ENCODE measurements around the gene SAG.

SAG gene

DNA sequence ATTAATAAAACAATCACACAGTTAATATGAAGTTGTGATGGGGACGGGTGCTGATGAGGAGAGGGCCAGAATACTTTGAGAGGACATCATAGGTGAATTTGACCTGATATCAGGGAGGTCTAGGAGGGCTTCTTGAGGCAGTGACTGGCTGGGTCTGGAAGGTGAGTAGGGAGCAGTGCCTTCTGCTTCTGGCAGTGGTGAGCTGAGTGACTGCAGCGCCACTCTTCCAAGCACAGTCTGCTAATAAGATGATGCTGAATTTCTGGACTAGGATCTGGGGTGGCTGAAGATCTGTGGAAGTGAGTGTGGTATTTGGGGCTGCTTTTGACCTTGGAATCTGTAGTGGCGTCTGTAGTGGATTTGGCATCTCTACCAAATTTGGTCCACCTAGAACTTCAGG, 52.2 kb downstream of the SAG start:
- Histone ChIP-seq H3K27ac (ENCODE audit: low read depth, low read length) (no peak overlapping the region), H3K4me1 (ENCODE audit: control insufficient read depth in 5 of 5, insufficient read depth in 5 of 5, low read length in 5 of 5) (peaks cover 0 to 52% (median 37%) of the 10 kb centered on the region in 5 donors)

DNA sequence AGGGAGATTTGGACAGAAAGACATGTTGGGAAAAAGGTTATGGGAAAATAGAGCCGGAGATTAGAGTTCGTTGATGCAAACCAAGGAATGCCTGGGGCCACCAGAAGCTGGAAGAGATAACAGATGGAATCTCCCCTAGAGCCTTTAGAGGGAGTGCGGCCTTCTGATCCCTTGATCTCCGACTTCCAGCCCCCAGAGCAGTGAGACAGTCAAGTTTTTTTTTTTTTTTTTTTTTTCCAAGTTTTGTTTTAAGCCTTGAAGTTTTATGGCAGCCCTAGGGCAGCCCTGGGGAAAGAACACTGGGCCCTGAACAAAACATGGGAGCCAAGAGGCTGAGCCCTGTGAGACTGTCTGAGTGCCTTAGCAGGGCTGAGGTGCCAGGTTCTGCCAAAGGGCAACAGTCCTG, 53.2 kb downstream of the SAG start:
- peaks cover 0 to 4% (median 0%) of the 10 kb centered on the region in 5 donors for H3K36me3 ChIP-seq (ENCODE audit: control insufficient read depth in 5 of 5, insufficient read depth in 5 of 5, low read length in 5 of 5)
- peaks cover 0 to 2% (median 0%) of the 10 kb centered on the region in 5 donors for H3K9me3 ChIP-seq (ENCODE audit: control insufficient read depth in 5 of 5, low read length in 5 of 5)
- no peak overlapping the region for H3K4me3 ChIP-seq (ENCODE audit: low read depth in 1 of 5, low read length in 5 of 5)
- peak overlapping the region; percentile 33 for H3K27ac ChIP-seq (ENCODE audit: low read depth, low read length)
- peak overlapping the region in 1 of 5 donors; percentile 28 for H3K9ac ChIP-seq (ENCODE audit: low read length in 5 of 5)
- H3K4me1 ChIP-seq (ENCODE audit: control insufficient read depth in 5 of 5, insufficient read depth in 5 of 5, low read length in 5 of 5), result peaks cover 0 to 43% (median 28%) of the 10 kb centered on the region in 5 donors
- no peaks in the 10 kb centered on the region for H3K27me3 ChIP-seq (ENCODE audit: control insufficient read depth in 5 of 5, insufficient read depth in 4 of 5, low read length in 5 of 5)

More for the DNA sequence above, 52.2 kb downstream of the SAG start:
- no peaks in the 10 kb centered on the region for H3K27me3 ChIP-seq (ENCODE audit: control insufficient read depth in 5 of 5, insufficient read depth in 4 of 5, low read length in 5 of 5)
- H3K4me3 ChIP-seq (ENCODE audit: low read depth in 1 of 5, low read length in 5 of 5), result no peak overlapping the region
- peaks cover 0 to 4% (median 0%) of the 10 kb centered on the region in 5 donors for H3K36me3 ChIP-seq (ENCODE audit: control insufficient read depth in 5 of 5, insufficient read depth in 5 of 5, low read length in 5 of 5)
- peaks cover 0 to 2% (median 0%) of the 10 kb centered on the region in 5 donors for H3K9me3 ChIP-seq (ENCODE audit: control insufficient read depth in 5 of 5, low read length in 5 of 5)
- H3K9ac ChIP-seq (ENCODE audit: low read length in 5 of 5), result peak overlapping the region in 1 of 5 donors; percentile 0

DNA sequence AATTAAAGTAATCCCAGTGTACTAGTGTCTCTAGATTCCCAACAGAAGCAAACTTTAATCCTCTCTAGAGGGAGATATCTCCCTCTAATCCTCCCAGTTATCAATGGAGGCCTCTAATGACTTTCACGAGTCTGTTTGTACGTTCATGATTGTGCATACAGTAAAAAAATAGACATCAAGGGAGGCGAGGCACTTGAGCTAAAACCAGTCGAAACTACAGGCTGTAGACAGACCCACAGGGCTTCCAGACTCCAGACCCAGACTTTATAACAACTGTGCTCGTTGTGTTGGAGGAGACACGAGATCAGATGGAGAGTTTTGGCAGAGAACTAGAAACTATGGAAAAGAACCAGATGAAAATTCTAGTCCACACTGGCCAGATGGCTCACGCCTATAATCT, 53.7 kb downstream of the SAG start:
- Histone ChIP-seq H3K9me3 (ENCODE audit: control insufficient read depth in 5 of 5, low read length in 5 of 5) (peaks cover 0 to 2% (median 0%) of the 10 kb centered on the region in 5 donors), H3K27ac (ENCODE audit: low read depth, low read length) (peak overlapping the region; percentile 33), H3K9ac (ENCODE audit: low read length in 5 of 5) (peak overlapping the region in 1 of 5 donors; percentile 28)

DNA sequence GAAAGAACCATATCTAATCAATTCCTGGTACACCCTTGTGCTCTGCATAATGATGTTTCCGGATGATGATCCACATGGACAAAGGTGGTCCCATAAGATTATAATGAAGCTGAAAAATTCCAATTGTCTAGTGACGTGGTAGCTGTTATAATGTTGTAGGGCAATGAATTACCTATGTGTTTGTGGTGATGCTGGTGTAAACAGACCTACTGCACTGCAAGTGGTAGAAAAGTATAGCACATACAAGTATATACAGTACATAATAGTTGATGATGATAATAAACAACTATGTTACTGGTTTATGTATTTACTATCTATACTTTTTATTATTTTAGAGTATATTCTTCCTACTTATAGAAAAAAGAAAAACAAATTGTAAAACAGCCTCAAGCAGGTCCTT, 55.1 kb downstream of the SAG start:
- H3K9ac ChIP-seq (ENCODE audit: low read length in 5 of 5), result no peak overlapping the region
- H3K4me3 ChIP-seq (ENCODE audit: low read depth in 1 of 5, low read length in 5 of 5), result no peak overlapping the region

More for the DNA sequence above, 53.7 kb downstream of the SAG start:
- H3K36me3 ChIP-seq (ENCODE audit: control insufficient read depth in 5 of 5, insufficient read depth in 5 of 5, low read length in 5 of 5), result peaks cover 0 to 4% (median 0%) of the 10 kb centered on the region in 5 donors
- no peaks in the 10 kb centered on the region for H3K27me3 ChIP-seq (ENCODE audit: control insufficient read depth in 5 of 5, insufficient read depth in 4 of 5, low read length in 5 of 5)
- H3K4me1 ChIP-seq (ENCODE audit: control insufficient read depth in 5 of 5, insufficient read depth in 5 of 5, low read length in 5 of 5), result peaks cover 0 to 42% (median 25%) of the 10 kb centered on the region in 5 donors
- H3K4me3 ChIP-seq (ENCODE audit: low read depth in 1 of 5, low read length in 5 of 5), result no peak overlapping the region

DNA sequence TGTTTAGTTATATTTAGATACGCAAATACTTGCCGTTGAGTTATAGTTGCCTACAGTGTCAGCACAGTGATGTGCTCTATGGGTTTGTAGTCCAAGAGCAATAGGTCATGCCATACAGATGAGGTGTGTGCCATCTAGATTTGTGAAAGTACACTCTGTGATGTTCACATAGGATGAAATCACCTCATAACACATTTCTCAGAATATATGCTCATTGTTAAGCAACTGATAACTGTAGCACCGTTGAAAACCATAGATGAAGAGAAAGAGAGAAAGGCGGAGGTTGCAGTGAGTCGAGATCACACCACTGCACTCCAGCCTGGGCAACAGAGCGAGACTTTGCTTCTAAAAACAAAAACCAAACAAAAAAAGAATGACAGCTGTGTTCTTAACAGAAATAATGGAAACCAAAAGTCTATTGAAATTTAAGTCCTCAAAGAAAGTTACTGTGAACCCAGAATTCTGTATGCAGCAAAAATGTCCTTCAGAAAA, 56.2 kb downstream of the SAG start:
- H3K4me3 ChIP-seq (ENCODE audit: low read depth in 1 of 5, low read length in 5 of 5), result no peak overlapping the region
- H3K9ac ChIP-seq (ENCODE audit: low read length in 5 of 5), result no peak overlapping the region
- H3K27me3 ChIP-seq (ENCODE audit: control insufficient read depth in 5 of 5, insufficient read depth in 4 of 5, low read length in 5 of 5), result no peaks in the 10 kb centered on the region
- H3K4me1 ChIP-seq (ENCODE audit: control insufficient read depth in 5 of 5, insufficient read depth in 5 of 5, low read length in 5 of 5), result peaks cover 0 to 27% (median 15%) of the 10 kb centered on the region in 5 donors
- H3K27ac ChIP-seq (ENCODE audit: low read depth, low read length), result no peak overlapping the region
- peaks cover 0 to 2% (median 0%) of the 10 kb centered on the region in 5 donors for H3K9me3 ChIP-seq (ENCODE audit: control insufficient read depth in 5 of 5, low read length in 5 of 5)
- peaks cover 0 to 5% (median 0%) of the 10 kb centered on the region in 5 donors for H3K36me3 ChIP-seq (ENCODE audit: control insufficient read depth in 5 of 5, insufficient read depth in 5 of 5, low read length in 5 of 5)

More for the DNA sequence above, 55.1 kb downstream of the SAG start:
- Histone ChIP-seq H3K9me3 (ENCODE audit: control insufficient read depth in 5 of 5, low read length in 5 of 5) (peaks cover 0 to 2% (median 0%) of the 10 kb centered on the region in 5 donors), H3K27ac (ENCODE audit: low read depth, low read length) (no peak overlapping the region), H3K36me3 (ENCODE audit: control insufficient read depth in 5 of 5, insufficient read depth in 5 of 5, low read length in 5 of 5) (peaks cover 0 to 4% (median 0%) of the 10 kb centered on the region in 5 donors), H3K4me1 (ENCODE audit: control insufficient read depth in 5 of 5, insufficient read depth in 5 of 5, low read length in 5 of 5) (peaks cover 0 to 37% (median 22%) of the 10 kb centered on the region in 5 donors), H3K27me3 (ENCODE audit: control insufficient read depth in 5 of 5, insufficient read depth in 4 of 5, low read length in 5 of 5) (no peaks in the 10 kb centered on the region)

DNA sequence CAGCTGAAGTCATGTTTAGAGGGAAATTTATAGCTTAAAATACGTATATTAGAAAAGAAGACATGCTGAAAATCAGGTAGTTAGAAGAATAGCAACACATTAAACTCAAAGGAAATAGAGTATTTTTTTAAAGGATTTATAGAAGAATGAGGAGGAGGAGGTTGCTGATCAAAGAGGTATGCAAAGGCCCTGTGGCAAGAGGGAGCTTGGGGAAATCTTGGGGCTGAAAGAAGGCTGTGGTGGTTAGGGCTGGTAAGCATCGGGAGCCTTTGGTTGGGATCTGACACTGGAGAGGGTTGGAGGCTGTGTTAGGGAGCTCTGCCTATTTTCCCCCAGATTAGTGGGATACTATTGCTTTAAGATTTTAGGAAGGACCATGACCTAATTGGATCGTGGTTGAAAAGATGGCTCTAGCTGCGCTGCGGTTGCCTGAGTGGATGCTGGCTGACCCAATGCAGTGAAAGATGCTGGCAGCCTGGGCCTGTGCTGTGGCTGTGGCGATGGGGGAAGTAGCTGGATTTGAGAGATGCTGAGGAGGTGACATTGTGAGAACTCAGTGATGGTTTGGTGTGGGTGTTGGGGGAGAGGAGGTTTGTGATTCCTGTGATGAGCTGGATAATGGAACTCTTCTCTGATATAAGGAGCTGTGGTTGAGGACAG, 58.4 kb downstream of the SAG start:
- Histone ChIP-seq H3K36me3 (ENCODE audit: control insufficient read depth in 5 of 5, insufficient read depth in 5 of 5, low read length in 5 of 5) (peaks cover 0 to 6% (median 0%) of the 10 kb centered on the region in 5 donors), H3K4me1 (ENCODE audit: control insufficient read depth in 5 of 5, insufficient read depth in 5 of 5, low read length in 5 of 5) (peaks cover 0 to 10% (median 7%) of the 10 kb centered on the region in 5 donors), H3K9ac (ENCODE audit: low read length in 5 of 5) (no peak overlapping the region), H3K27me3 (ENCODE audit: control insufficient read depth in 5 of 5, insufficient read depth in 4 of 5, low read length in 5 of 5) (no peaks in the 10 kb centered on the region), H3K9me3 (ENCODE audit: control insufficient read depth in 5 of 5, low read length in 5 of 5) (peaks cover 0 to 2% (median 0%) of the 10 kb centered on the region in 5 donors), H3K4me3 (ENCODE audit: low read depth in 1 of 5, low read length in 5 of 5) (no peak overlapping the region), H3K27ac (ENCODE audit: low read depth, low read length) (no peak overlapping the region)

DNA sequence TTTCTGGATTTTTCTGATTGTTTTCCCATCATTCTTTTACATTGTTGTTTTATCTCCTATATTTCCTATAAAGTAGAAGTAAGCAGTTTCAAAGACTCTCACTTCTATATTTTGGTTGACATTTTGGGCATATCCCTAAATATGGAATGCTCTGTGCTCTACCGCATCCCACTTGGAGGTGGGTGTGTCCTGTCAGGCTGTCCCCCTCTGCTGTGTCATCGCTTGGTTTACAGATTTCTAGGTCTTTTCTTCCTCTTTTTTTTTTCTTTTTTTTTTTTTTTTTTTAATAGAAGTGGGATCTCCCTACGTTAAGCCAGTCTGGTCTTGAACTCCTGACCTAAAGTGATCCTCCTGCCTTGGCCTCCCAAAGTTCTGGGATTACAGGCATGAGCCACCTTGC, 60.0 kb downstream of the SAG start:
- no peak overlapping the region for H3K27ac ChIP-seq (ENCODE audit: low read depth, low read length)
- peaks cover 0 to 6% (median 0%) of the 10 kb centered on the region in 5 donors for H3K36me3 ChIP-seq (ENCODE audit: control insufficient read depth in 5 of 5, insufficient read depth in 5 of 5, low read length in 5 of 5)

DNA sequence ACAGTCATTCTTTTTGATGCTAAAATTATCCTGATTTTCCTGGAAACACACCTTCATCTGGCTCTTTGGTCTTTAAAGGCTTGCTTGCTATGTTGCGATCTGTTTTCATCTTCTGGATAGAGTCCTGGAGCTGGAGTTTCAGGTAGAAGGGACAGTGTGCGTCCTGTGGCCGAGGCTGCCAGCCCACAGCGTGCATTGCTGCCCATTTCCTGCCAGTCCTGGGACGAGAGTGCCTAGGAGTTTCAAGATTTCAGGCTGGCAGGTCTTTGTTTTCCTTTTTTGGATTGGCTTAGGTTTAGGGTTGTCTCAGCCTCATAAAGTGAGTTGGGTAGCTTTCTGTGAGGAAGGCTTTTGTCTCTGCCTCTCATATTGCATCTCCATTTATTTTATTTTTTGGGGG, 61.1 kb downstream of the SAG start:
- Histone ChIP-seq H3K4me1 (ENCODE audit: control insufficient read depth in 5 of 5, insufficient read depth in 5 of 5, low read length in 5 of 5) (peaks cover 0 to 5% (median 3%) of the 10 kb centered on the region in 5 donors), H3K27me3 (ENCODE audit: control insufficient read depth in 5 of 5, insufficient read depth in 4 of 5, low read length in 5 of 5) (no peaks in the 10 kb centered on the region), H3K9ac (ENCODE audit: low read length in 5 of 5) (no peak overlapping the region), H3K36me3 (ENCODE audit: control insufficient read depth in 5 of 5, insufficient read depth in 5 of 5, low read length in 5 of 5) (peaks cover 0 to 7% (median 3%) of the 10 kb centered on the region in 5 donors), H3K4me3 (ENCODE audit: low read depth in 1 of 5, low read length in 5 of 5) (no peak overlapping the region), H3K9me3 (ENCODE audit: control insufficient read depth in 5 of 5, low read length in 5 of 5) (no peaks in the 10 kb centered on the region), H3K27ac (ENCODE audit: low read depth, low read length) (no peak overlapping the region)

More for the DNA sequence above, 60.0 kb downstream of the SAG start:
- no peaks in the 10 kb centered on the region for H3K27me3 ChIP-seq (ENCODE audit: control insufficient read depth in 5 of 5, insufficient read depth in 4 of 5, low read length in 5 of 5)
- H3K4me1 ChIP-seq (ENCODE audit: control insufficient read depth in 5 of 5, insufficient read depth in 5 of 5, low read length in 5 of 5), result peaks cover 0 to 5% (median 3%) of the 10 kb centered on the region in 5 donors
- H3K4me3 ChIP-seq (ENCODE audit: low read depth in 1 of 5, low read length in 5 of 5), result no peak overlapping the region
- H3K9me3 ChIP-seq (ENCODE audit: control insufficient read depth in 5 of 5, low read length in 5 of 5), result peaks cover 0 to 2% (median 0%) of the 10 kb centered on the region in 5 donors
- H3K9ac ChIP-seq (ENCODE audit: low read length in 5 of 5), result no peak overlapping the region

DNA sequence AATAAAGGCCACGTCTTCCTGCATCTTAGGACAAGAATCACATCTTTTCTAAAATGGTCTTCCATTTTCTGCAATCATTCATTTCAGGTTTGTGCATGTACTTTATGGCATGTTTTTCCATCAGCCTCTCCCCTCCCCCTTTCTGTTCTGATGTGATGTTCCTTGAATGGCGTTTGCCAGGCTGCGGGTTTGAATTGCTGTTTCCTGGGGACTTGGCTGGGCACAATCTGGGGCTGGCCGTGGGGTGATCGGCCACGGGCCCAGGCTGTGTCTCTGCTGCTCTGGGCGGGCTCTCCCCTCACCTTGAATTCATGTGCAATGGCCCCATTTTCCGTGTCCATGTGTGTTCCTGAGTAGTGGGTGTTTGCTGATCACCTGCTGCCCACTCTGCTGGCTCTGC, 61.8 kb downstream of the SAG start:
- Histone ChIP-seq H3K9ac (ENCODE audit: low read length in 5 of 5) (no peak overlapping the region), H3K27ac (ENCODE audit: low read depth, low read length) (no peak overlapping the region), H3K4me1 (ENCODE audit: control insufficient read depth in 5 of 5, insufficient read depth in 5 of 5, low read length in 5 of 5) (peaks cover 0 to 5% (median 3%) of the 10 kb centered on the region in 5 donors), H3K27me3 (ENCODE audit: control insufficient read depth in 5 of 5, insufficient read depth in 4 of 5, low read length in 5 of 5) (no peaks in the 10 kb centered on the region), H3K36me3 (ENCODE audit: control insufficient read depth in 5 of 5, insufficient read depth in 5 of 5, low read length in 5 of 5) (peaks cover 0 to 6% (median 3%) of the 10 kb centered on the region in 5 donors), H3K9me3 (ENCODE audit: control insufficient read depth in 5 of 5, low read length in 5 of 5) (no peaks in the 10 kb centered on the region), H3K4me3 (ENCODE audit: low read depth in 1 of 5, low read length in 5 of 5) (no peak overlapping the region)
